Amniotic stem cell (primary cell): ENCODE measurements around the gene AHSG.

Source experiments
- DNase-seq: peaks from one replicate; lab custom pipeline; 2025; lab: John Stamatoyannopoulos, UW

Gene AHSG

DNA sequence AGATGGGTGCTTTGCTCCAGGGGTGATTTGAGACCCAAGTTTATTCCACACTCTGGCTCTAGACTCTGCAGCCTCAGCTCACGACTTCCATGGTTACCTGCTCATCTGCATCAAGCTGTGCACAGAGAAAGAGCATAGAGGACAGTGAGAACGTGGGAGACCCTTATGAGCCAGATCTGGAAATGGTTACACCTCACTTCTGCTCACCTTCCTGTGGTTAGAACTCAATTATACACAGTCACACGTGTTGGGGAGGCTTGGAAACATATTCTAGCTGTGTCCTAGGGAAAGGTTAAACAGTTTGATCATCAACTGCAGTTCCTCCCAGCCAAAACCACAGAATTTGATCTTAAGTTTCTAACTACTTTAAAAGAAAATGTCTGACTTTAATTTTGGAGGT is 29.2 kb downstream of the AHSG start:
- no peak for DNase-seq

DNA sequence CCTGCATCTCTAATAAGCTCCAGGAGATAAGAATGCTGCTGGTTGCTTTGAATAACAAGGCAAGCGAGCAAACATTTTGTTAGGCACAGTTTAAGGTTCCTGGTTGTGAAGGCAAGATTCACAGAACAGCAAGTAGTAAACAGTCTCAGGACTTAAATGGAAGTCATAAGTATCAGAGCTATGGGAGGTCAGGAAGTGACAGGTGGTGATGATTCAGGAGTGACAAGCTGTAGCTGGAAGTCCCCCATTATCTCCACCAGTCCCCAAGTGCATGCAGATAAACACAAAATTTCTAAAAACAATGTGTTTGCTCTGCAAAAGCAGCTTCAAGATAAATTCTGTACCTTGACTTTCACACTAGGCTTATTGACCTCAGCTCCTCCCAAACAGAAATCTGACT is 30.6 kb downstream of the AHSG start:
- DNase-seq: no peak

DNA sequence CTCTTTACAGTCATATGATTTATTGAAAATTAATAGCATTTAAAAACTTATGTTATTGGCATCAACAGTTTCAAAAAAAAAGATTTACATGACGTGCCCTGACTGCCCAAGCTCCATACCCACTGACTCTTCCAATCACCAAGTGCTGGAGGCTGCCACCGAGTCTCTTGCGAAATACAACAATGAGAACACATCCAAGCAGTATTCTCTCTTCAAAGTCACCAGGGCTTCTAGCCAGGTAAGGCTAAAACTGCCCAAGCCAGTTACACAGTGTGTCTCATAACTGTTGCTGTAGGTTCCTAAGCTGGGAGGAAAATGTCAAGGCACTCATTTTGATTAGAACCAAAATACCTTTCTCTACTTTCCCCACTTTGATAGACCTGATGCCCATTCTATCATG is 31.8 kb downstream of the AHSG start:
- no peak for DNase-seq

DNA sequence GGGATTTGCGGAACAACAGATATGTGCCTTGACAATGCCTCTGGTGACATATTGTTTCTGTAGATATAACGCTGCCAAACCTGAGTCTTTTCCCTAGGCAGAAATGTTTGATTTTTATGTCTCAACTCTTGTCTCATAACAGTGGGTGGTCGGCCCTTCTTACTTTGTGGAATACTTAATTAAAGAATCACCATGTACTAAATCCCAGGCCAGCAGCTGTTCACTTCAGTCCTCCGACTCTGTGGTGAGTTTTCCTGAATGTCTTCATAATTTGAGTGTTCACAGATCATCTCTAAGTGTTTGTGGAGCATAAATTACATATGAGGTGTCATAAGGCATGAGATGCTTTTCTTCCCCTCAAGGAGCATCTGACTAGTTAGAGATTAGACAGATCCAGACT is 33.2 kb downstream of the AHSG start:
- DNase-seq: no peak

DNA sequence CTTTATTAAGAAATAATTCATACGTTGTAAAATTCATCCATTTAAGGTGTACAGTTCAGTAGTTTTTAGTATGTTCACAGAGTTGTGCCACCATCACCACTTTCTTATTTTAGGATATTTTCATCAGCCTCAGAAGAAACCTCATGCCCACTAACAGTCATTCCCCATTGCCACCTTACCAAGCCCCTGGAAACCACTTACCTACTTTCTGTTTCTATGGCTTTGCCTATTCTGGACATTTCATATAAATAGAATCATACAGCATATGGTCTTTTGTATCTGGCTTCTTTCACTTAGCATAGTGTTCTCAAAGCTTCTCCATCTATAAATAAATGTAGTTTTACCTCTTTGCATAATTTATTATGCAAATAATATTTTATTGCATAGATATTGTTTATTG is 34.0 kb downstream of the AHSG start:
- no peak for DNase-seq

DNA sequence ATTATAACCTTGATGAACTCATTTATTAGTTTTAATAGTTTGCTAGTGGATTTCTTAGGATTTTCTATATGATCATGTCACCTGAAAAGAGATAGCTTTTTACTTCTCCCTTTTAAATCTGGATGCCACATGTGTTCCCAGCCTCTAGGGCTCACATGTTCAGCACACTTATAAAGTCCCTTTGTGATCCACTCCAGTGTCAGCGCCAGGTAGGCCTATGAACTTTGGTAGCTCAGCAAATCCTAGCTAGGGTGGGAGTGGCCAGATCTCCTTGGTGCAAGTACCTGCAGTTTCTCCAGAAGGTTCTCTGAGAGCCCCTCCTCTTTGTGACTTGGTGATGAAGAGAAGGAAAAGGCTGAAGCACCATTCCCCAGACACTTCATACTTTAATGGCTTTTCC is 36.0 kb downstream of the AHSG start:
- DNase-seq: no peak

DNA sequence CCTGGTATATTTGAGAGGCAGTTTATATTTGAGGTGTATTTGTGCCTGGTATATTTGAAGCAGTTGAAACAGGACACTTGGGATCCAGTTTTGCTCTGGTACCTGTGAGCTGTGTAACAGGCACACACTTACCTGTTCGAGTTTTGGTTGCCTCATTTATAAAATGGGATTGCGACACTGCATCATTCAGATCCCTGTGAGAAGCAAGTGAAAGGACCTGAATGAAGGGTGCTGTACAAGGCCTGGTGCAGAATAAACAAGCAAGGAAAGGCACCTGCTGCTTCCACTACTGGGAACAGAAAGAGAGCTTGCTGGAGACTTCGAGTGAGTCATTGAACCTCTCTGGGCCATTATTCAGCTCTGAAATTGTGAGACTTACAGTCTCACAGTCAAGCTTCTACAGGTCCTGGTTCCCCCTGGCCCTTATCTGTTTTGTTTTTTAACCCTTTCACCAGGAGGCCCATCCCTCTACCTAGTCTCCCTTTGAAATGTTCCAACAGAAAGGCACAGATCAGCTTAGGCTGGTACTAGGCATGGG is 38.9 kb downstream of the AHSG start:
- no peak for DNase-seq

DNA sequence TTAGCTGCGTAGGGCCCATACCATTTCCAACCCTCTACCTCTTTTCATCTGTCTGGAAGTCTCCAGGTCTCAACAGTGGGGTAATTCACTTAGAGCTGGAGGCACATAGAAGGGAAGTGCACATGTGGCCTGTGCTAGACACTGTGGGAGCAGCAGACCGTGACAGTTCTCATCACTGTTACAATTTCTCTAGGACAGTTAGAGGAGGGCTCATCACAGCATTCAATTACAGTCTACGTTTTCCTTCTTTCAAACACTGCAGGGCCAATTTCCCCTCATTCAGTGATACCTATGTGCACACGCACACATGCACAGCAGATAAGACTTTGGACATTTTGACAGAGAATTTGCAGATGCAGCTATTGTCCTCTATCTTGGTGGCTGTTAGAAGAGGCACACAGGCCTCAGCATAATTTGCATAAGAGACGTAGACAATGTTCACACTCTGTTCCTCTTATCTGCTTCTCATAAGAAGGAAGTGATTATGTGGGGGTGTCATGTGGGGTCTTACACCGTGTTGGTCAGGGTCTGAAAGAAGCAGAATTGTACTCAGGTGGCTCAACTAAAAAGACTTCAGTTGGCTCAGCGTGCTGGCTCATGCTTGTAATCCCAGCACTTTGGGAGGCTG is 40.3 kb downstream of the AHSG start:
- DNase-seq: no peak

DNA sequence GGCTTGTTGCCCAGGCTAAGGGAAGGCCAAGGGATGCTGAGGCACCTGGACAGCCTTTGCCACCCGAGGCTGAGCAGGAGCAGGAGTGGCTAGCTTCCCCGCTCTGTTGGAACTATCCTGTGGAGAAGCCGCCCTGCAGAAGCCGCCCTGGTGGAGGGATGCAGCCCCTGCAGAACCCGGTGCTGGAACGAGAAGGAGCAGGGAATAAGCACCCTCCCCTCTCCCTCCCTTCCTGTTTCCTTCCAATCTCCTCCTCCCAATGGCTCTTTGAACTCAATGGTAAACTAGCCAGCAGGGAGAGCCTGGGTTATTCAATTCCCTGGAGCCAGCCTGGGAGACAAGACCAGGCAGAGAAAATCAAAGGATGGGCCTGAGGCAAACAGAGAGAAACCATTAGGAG is 41.1 kb downstream of the AHSG start:
- no peak for DNase-seq

DNA sequence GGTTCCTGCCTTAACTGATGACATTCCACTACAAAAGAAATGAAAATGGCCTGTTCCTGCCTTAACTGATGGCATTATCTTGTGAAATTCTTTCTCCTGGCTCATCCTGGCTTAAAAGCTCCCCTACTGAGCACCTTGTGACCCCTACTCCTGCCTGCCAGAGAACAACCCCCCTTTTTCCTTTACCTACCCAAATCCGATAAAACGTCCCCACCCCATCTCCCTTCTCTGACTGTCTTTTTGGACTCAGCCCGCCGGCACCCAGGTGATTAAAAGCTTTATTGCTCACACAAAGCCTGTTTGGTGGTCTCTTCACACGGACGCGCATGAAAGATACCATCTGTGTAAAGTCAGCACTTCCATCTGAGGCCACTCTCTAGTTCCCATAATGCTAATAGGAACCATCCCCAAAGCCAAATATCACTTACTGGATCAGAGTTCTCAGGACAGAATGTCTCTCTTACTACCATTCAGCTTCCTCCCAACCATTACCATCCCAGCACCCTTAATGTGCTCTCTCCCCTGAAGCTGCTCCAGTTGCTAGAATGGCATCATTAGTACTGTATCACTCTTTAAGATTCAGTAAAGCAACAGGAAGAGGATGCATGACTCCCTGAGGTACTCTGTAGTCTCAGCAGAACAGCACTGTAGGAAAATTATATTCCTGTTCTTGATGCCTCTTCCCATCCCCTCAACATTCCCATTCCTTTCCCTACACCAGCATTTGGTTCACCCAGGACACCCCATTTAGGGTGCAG is 50.7 kb downstream of the AHSG start:
- no peak for DNase-seq

DNA sequence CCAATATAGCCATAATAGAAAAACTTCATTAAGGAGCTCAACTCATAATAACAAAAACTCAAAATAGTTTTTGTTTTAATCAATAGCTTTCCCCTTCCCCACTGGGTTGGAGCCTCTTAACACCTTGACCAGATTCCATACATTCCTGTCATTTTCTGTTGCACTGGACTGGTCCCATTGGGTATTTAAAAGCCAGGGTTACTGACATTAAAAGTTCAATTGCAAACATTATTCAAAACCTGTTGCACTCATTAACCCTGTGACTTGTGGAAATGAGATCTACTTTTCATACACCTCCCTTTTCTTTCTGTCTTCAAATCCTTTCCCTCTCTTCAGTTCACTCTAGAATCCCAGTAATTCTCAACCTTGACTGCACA is 51.2 kb downstream of the AHSG start:
- no peak for DNase-seq

DNA sequence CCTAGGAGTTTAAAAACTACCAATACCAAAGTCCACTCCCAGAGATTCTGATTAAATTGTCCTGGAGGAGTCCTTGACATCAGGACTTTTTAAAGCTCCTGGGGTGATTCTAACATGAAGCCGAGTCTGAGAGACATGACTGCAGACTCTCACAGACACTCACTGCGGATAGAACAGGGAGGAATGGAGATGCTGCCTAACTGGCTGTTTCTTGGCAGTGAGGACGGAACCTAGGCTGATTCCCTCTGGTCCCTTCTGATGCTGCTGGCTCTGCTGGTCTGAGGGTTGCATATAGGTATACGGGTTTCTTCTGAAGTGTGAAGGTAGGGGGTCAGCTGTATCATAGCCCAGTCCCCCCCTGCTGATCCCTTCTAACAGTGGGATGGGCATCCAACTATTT is 51.6 kb downstream of the AHSG start:
- DNase-seq: no peak

DNA sequence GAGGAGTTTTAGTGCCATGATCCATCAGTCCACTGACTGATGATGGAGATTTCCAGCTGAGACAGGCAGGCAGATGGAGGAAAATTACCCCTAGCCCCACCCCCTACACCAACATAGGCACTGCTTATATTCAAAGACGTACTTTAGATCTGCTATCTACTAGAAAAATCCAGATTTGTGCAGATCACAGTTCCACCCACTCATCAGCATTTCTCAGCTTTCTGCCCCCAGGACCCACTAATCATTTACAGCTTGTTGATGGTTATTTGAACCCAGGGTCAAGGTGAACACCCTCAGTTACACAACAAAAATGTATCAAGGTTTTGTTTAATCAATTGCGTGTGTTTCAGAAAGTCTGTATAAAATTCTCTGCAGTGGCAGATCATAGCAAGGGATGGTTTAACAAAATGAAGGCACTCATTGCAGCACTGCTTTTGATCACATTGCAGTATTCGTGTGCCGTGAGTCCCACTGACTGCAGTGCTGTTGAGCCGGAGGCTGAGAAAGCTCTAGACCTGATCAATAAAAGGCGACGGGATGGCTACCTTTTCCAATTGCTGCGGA is 52.8 kb downstream of the AHSG start, which contains the start of gene HRG:
TSS of gene HRG (plus strand) at position 390 of the 564 bp plus-strand sequence. CDS start at position 408, 18 bp downstream.
- DNase-seq: no peak

DNA sequence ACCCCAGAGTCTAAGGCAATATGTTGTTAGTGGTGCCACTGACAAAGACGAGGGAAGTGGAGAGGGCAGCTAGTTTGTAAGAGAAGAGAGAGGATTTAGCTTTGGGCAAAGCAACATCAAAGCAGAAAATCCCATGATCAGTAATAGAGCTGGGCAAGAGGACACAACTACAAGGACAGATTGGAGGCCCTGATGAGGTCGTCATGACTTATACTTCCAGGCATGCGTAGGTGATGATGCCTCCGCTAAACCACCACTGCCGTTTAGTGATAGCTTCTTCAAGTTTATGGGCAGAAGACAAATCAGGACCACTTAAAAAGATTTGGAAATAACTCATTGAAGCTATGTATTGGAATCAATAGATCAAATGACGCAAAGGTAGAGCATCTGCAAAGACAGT is 55.6 kb downstream of the AHSG start:
- no peak for DNase-seq

DNA sequence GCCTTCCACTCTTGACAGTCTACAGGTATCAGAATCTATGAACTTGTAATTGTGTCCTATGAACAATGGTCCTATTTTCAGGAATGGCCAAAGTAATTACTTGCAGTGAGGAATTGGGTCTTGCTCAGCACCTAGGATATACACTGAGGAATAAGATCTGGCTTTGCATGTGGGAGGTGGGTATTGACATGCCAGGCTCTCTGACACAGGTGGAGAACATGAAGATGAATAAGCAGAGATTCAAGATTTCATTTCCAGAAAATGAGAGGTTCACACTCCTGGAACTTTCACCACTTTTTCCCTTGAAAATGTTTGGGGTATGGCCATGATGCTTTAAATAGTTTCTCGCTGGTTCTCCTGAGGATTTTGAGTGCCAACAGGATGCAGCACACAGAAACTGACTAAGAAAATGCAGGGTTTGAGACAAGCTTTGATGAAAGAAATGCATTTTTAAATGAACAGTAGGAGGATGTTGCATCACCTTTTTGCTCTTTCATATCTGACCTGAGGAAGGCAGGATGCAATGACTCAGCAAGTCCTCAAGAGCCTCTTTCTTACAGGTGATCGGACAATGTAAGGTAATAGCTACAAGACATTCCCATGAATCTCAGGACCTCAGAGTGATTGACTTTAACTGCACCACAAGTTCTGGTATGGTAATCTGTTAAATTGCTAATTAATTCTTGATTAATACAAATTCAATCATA is 56.7 kb downstream of the AHSG start:
- DNase-seq: no peak

DNA sequence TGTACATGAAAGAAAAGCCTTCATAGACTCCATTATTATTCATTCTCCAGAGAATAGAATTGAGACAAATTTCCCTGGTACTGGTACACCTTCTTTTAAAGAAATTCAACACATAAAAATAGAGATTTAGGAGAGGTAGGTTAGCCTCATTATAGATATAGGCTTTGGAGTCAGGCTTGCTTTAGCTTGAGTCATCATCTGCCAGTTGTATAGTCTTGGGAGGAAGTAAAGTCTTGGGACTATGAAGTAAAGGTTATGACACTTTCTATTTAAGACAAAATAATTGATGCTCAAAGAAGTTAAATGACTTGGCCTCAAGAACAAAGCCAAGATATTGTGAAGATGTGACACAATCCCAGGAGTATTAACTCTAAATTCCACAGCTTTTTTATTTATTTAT is 57.3 kb downstream of the AHSG start:
- DNase-seq: no peak
